GM19324 (cell line): Measurements from ENCODE around the gene NKAIN2.
"Not testable (repeated sequence)": the region's sequence is repeated elsewhere in the genome, so short reads cannot be mapped to it uniquely, and the experiment has no call there.

Source experiments
- ATAC-seq: cut with Tn5 transposase; IDR thresholded peaks from one replicate; pipeline ENCODE4 v1.9.1; 2021; ENCODE audit warnings: mild to moderate bottlenecking, moderate library complexity; ENCODE audit not compliant: unreplicated experiment, low FRiP score

Gene NKAIN2

DNA sequence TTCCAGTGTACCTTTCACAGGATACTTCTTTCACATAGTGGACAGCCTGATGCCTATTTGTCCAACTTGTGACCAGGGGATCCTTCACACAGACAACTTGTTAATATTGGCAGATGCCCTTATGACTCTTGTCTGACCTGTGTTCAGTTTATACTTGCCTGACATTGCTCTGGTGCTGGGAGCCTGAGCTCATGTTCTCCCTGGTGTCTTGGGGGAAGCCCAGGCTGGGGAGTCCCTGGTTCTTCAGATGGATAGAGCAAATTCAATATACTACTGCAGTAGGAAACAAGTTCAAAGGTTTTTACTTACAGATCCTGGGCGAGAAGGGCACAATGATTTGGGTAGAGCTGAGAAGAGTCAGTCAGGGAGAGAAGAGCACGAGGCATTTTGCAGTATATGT, 76.1 kb downstream of the NKAIN2 start:
- ATAC-seq, result no peak

DNA sequence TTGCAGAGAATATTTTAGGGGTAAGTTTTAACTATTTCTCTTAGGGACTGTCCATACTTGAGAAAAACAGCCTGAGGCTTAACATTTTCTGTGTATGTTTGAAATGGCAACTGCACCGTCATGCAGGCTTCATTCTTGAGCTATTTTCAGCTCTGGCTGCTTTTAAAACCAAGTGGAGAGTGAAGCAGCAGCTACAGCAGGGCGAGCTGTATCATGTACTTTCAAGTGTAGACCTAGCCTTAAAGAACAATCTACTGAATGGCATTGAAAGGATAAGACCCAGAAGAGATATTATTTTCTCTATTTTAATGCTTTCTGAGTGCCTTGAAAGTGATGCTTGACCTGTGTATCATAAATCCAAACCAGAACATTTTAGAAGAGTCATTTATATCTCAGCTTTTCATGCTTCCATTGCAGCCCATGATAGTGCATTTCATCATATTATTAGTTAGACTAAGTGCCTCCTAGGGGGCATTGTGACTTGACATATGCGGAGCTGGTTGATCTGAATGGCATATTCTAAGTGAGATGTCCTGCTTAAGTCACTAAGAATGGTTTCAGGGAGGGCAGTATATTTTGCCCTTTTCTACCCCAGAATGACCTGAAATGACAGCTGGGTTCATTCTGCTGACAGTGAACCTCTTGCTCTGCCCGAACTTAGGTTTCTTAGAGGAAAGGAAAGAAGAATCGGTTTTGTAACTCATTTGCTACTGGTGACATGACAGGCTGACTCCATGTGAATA, 85.3 kb downstream of the NKAIN2 start:
- no peak for ATAC-seq

DNA sequence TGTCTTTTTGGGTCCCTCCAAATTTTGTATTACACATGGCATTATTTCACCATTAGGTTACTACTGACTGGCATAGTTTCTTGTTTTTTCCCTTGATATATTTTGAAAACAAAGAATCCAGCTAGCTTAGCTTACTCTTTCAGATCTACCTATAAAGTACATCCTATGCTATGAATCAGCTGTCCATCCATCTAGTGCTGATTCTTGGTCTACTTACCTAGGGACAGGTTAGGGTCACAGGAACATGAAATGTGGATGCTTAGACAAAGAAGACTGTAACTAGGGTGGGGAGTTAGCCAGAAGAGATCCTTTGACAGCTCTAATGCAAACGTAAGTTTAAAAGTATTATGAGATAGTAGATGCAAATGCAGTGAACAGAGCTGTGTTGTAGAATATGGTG, 91.7 kb downstream of the NKAIN2 start:
- ATAC-seq, result no peak

DNA sequence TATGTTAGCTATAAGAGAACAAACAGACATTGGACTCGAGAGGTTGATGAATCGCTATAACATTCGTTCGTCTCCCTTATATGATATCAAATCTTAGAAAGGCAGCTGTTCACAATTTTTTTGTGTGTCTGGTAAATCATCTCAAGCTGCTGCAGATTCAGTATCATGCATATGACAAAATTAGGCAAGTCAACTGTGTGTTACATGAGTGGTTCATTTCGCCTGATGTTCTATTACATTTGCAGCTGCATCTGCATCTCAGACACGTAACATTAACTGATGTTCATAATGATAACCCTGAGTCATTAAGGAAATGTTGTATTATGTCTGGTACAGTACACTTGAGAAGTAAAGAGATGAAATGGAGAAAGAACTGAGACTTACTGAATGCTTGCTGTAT, 92.1 kb downstream of the NKAIN2 start:
- no peak for ATAC-seq

DNA sequence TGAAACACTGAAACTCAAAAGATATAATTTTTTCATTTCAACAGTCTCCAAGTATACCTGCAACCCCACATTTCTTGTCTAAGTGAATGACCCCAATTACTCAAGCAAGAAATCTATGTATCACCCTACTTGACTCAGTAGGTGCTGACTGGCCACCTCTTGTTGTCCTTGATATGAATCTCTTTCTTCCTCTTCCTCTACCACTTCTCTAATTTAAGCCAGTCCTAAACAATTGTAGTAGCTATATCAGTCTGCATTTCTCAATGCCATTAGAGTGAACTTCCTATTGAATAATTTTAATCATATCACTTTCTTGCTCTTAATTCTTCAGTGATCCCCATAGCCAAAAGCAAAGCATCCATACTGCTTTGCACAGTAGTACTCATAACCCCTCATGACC, 93.2 kb downstream of the NKAIN2 start:
- ATAC-seq, result no peak

DNA sequence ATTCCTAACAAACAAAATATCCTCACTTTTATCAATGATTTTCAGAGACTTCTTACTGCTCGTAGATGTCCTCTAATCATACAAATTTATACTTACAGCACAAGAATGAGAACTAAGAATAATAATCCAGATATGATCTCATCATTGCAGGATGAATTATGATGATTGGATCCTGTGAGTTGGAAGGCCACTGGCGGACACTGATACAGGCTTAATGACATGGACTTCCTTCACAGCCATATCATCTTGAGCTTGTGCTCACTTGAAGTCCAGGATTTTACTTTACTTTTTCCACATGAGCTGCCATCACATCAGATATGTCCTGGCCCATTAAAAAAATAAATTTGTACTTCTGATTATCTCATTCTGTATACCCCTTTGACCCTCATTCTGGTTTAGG, 94.3 kb downstream of the NKAIN2 start:
- ATAC-seq, result no peak

DNA sequence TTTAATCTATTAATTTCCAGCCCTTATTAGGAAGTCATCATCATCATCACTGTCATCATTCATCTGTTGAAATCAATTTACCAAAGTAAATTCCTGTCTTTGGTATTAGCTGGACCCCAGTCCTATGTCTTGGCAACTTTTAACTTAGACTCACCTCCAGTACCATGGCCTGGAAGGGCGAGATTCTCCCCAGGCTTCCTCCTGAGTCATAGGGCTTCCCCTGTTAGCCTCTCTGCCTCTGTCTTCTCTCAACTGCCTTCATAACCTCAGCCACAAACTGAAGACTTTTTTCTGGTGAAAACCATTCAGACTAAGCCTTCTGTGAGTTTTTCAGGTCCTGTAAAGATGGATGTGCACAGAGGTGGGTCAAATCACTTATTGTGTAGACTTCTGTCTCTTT, 95.0 kb downstream of the NKAIN2 start:
- no peak for ATAC-seq

DNA sequence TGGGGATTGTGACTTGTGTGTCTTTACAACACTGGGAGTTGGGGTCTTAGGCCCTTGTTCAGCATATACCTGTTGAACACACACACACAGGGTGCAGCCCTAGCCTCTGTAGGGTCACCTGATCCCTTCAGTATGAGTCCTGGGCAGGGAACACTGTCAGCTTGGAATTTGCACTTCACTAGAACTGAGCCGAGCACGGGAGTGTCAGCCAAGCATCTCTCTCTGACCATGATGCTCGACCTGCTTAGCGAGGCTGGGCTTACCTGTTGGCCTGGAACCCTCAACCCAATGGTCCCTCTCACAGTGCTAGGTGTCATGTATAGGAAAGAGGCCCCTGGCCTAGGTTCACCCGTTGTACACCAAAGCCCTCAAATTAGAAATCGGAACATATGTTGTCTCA, 96.1 kb downstream of the NKAIN2 start:
- no peak for ATAC-seq

DNA sequence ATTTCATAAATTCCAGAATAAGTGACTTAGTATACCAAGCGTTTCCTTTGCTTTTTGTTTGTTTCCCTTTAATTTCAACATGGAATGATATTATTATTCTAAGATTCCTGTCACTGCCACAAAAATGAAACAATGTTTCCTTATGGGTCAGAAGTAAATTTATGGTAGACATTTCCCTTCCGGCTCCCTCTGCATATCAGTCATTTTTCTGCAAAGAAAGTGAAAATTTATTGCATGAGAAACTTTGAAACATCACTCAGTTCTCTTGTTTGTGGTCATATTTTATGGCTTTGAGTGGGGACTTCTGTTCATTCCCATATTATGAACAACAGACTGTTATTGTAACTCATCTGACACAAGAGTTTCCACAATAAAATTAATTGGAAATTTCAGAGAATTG, 97.8 kb downstream of the NKAIN2 start:
- ATAC-seq, result no peak

DNA sequence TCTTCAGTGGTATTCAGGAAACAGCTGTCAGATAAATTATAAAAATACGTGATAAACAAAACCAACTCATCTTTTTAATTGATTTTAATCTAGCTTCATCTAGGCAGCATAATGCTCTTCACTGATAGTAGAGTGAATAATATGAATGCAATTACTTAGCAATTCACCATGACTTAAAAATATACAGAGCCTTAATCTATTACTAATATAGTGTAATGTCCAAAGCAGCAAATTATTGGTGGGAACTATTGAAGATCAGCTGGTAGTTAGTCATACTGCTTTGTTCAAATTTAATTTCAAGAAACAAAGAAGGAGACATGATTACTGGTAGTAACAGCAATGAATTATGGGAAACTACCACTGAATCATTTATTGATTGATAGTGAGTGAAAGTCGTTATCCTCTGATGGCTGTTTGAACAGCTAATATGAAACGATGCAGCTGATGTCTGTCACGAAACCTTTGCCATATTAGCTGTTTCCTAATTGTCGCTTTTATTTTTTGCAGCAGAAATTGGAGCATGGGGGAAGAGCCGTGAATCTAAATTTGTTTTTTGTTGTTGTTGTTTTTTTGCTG, 99.2 kb downstream of the NKAIN2 start:
- ATAC-seq, result no peak

DNA sequence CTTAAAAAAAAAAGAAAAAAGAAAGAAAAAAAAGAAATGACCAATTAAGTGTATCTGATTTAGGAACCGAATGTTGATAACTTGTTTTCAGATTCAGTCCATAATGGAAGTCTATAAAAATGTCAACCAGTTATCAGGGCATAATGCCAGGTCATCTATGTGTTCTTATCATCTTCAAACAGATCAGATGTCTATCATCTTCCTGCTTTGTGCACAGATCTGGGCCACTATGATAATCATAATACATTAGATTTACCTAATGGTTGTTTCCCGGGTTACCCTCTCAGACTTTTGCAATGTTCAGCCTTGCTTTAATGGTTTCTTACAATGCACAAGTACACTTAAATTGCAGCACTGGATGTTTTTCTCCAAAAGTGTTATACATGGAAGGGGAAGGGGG, 100.6 kb downstream of the NKAIN2 start:
- no peak for ATAC-seq

DNA sequence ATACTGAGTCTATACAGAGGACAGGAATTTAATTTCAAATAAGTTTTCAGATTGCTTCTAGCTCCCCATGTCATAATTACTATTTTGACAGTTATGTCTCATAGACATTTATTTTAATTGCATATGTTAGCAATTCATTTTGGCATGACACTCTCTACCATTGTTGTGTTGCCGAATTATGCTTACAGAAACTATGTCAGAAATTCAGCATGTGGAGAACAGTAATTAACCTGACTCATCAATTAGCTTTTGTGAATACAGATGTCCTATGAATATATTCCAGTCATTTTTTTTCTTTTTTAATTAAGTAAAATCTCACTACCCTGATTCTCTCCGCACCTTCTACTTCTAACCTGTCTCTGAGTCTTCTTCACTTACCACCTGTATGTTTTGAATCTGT, 105.1 kb downstream of the NKAIN2 start:
- ATAC-seq, result no peak

DNA sequence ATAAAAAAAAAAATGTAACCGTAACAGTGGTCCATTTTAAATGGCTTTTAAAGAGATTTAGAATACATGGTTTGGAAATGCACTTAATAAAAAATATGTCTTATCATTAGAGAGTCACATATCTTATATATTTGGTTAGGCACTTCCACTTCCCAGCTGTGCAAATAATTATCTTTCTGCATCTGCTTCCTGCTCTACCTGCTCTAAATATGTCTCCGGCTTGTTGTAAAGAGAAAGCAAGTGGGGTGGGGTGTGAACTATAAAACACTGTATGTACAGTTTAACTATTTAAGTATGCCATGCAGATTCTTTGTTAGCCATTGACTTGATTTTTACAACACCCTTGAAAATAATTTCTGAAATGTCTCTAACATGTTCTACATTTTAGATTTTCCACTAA, 106.3 kb downstream of the NKAIN2 start:
- ATAC-seq, result no peak

DNA sequence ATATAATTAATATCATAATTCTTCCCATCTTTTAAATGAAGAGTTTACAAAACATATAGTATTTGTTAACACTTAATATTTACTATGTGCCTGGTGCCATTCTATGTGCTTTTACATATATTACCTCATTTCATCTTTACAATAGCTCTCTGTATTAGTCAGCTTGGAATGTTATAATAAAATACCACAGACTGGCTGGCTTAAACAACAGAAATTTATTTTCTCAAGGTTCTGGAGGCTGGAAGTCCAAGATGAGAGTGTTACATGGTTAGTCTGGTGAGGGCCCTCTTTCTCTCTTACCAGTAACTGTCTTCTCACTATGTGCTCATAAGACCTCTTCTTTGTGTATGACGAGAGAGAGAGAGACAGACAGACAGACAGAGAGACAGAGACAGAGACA, 110.2 kb downstream of the NKAIN2 start:
- ATAC-seq, result no peak

DNA sequence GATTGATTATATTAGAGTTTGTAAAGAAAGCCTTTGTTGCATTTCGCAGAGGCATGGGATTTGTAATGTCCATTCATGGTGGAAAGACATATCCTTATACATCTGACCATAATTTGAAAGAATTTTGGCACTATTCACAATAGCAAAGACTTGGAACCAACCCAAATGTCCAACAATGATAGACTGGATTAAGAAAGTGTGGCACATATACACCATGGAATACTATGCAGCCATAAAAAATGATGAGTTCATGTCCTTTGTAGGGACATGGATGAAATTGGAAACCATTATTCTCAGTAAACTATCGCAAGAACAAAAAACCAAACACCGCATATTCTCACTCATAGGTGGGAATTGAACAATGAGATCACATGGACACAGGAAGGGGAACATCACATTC, 119.7 kb downstream of the NKAIN2 start:
- not testable (repeated sequence) for ATAC-seq

DNA sequence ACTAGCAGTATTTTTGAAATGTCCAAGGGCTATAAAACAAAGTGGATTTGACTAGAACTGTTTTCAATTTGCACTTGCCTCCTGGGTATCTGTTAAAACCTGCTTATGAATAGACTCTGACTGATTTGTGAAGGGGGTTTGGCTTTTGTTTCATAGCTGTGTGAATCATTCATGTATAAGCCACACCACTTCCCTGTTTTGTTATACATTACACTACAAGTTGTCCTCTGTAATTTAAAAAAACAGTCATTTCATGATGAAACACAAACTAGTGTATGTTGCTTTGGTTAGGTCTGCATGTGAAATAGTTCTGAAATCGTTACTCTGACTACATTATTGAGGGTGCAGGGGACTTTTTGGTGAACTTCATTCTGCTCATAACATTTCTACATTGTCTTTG, 121.7 kb downstream of the NKAIN2 start:
- peak; percentile 87 for ATAC-seq

DNA sequence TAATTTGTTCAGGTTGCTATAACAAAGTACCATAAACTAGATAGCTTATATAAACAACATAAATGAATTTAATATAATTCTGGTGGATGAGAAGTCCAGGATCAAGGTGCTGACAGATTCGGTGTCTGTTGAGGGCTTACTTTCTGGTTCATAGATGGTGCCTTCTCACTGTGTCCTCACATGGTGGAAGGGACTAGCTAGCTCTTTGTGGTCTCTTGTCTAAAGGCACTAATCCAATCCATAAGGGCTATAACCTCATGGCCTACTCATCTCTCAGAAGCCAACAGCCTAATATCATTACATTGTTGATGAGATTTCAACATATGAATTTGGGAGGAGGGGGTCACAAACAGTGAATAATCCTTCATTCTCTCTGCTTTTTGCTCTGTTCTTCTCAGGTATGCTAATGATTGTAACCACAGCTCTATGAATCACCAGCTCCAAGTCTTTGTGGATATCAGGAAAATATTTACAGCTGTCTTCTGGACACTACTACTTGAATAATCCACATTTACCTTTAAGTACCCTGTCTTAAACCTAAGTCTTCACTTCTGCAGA, 122.3 kb downstream of the NKAIN2 start:
- no peak for ATAC-seq

DNA sequence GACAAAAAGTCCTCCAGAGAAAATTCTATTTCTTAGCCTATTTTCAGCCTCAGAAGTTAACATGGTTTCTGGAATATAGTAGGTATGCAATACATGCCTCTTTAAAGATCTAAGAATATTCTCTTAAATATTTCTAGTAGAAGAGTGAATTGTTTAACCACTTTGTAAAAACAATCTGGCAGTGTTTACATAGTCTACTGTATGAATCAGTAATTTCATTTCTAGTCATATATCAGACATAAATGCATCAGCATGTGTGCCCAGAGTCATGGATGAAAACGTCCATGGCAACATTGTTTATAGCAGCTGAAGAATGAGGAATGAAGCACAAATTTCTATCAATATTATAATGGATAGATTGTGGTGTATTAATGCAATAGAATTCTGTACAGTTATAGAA, 124.9 kb downstream of the NKAIN2 start:
- ATAC-seq, result no peak

DNA sequence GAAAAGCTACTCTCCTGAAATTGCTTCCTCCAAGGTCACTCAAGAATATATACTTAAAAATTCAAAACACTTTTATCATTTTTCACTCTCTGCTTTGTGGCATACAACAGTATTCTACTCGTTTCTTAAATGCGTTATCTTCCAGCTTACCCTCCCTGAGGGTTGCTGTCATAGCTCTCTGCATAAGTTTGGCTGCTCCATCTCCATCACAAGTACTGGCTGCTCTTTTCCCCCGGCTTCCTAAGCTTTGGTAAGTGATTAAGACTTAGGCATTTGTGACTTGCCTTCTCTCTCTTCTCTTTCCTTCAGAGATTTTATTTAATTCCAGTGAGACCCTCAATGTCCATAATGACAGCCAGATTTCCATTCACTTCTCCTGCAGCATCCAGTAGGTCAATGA, 128.3 kb downstream of the NKAIN2 start:
- no peak for ATAC-seq

DNA sequence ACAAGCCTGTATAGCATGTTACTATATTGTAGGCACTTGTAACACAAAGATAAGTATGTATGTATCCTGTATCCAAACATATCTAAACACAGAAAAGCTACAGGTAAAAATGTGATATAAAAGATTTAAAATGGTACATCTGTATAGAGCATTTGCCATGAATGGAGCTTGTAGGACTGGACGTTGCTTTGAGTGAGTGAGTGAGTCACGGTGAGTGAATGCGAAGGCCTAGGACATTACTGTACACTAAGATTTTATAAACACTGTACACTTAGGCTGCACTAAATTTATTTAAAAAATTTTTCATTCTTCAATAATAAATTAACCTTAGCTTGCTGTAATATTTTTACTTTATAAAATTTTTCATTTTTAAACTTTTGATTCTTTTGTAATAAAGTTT, 136.9 kb downstream of the NKAIN2 start:
- no peak for ATAC-seq

DNA sequence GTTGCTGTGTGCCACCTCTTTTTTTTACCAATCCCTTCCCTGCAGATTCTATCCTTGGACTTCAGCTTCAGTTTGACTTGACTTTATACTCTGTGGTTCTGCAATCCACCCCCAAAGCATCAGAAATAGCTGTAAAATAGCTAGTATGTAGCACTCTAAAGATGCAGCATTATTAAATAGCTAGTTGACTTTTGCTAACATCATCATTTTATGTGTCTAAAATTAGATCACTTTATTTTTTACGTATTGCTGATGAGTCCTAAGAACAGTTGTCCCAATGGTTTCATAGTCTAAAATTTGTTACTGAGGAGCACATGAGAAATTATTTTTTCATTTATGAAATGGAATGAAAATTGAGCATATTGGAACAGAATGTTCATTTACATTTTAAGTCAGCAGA, 138.2 kb downstream of the NKAIN2 start:
- no peak for ATAC-seq

DNA sequence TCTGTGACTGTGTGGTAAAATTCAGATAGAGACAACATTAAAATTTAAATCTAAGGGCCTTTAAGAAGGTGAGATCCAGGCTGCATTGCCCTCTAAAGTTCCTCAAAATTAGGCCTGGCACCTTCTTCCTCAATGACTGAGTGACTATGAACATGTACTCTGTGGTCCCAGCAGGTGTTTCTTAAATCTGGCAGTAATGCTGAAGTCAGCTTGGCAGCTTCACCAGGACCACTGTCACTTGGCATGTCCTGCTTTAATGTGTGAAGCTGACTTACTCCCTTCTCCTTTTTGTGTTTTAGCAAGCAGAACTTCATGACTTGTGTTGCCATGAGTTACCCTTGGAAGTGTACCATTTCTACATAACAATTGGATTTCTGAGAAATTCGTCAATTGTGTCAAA, 141.7 kb downstream of the NKAIN2 start:
- no peak for ATAC-seq
